ENCODE results near the gene BRD1. TPM values are rescaled to one million over a fixed set of nuclear protein-coding genes. Genes with fewer than 3 reads are reported as not detected.
A peak's percentile ranks its signal among the peaks of the same experiment; 100 is the strongest.
"Not testable (repeated sequence)": the region's sequence is repeated elsewhere in the genome, so short reads cannot be mapped to it uniquely, and the experiment has no call there.

Gene BRD1
- total RNA-seq, 4 donors from 2014 or later = 15.6 to 25.2 (median 18.1) TPM

DNA sequence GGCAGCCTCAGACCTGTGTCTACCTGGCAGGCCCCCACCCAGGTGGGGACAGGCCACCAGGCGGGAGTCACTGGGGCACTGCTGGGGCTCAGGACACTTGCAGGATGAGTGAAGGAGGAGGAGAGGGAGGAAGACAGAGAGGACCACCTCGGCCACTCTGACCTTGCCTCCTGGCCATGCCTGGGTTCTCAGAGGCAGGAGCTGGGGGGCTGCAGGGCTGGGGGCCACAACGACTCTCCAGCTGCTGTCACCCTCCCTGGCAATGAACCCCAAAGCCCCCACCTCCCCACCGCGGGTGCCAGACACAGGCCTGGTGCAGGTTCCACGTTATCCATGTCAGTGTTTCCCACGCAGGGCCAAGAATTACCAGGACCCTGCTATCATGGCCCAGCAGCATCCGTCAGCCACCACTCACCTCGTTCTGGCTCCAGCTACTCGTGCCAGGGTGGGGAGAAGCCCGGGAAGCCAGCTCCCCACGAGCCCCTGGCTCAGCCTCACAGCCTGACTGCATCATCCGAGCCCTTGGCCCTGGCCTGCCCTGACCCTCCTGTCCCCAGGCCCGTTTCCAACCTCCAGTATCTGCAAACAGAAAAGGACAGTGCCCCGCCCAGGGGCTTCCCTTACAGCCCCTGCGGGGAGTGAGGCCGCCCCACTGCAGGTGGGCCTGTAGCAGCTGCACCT, 62.4 kb downstream of the BRD1 start:
- no peaks in the 10 kb centered on the region for H3K27me3 ChIP-seq
- intact Hi-C loops (cut with DNase I; ENCODE audit: low total_unique reads) (loop anchor here (5.0 kb wide), 1 partner anchor 212 kb away; no protein-coding TSS in a partner anchor), in situ Hi-C loops (cut with MboI; ENCODE audit: low sequenced_read_pairs in 4 of 4) (loop anchor here in 3 of 4 donors (25.0 kb wide), 1 partner anchor 272 kb away; no protein-coding TSS in a partner anchor)
- H3K4me1 ChIP-seq = peaks cover 0 to 12% of the 10 kb centered on the region in 2 donors
- no peak overlapping the region for H3K27ac ChIP-seq
- no peak for ATAC-seq
- no peak for TF ChIP-seq POLR2A (IDR thresholded peaks at IDR 0.05)
- TF ChIP-seq, protein P1, sequence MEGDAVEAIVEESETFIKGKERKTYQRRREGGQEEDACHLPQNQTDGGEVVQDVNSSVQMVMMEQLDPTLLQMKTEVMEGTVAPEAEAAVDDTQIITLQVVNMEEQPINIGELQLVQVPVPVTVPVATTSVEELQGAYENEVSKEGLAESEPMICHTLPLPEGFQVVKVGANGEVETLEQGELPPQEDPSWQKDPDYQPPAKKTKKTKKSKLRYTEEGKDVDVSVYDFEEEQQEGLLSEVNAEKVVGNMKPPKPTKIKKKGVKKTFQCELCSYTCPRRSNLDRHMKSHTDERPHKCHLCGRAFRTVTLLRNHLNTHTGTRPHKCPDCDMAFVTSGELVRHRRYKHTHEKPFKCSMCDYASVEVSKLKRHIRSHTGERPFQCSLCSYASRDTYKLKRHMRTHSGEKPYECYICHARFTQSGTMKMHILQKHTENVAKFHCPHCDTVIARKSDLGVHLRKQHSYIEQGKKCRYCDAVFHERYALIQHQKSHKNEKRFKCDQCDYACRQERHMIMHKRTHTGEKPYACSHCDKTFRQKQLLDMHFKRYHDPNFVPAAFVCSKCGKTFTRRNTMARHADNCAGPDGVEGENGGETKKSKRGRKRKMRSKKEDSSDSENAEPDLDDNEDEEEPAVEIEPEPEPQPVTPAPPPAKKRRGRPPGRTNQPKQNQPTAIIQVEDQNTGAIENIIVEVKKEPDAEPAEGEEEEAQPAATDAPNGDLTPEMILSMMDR (IDR thresholded peaks at IDR 0.05 in 4 of 5, conservative IDR thresholded peaks at IDR 0.05 in 1 of 5) = no peak
- DNase-seq = peak in 1 of 2 donors; percentile 8
- no peak overlapping the region for H3K4me3 ChIP-seq
- peaks cover 0 to 7% (median 3%) of the 10 kb centered on the region in 3 donors for H3K9me3 ChIP-seq
- H3K36me3 ChIP-seq = no peaks in the 10 kb centered on the region

DNA sequence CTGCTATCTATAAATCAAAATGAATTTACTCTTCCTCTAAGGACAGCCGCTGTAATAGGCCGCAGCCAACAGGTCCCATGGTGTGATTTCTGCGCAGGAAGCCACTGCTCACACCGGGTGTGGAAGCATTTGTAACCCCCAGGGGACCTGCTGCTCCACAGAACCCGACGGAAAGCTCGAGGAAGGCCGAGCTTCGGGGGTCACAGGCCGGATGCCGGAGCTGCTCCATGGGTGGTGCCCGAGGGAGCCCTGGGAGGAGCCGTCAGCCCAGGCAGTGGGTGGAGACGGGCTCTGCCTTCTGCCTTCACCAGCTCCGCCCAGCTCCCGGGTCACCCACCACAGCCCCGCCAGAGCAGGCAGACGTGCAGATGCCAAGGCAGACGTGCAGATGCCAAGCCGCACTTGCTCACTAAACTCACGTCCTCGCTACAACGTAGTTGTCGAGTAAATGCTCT, 63.5 kb downstream of the BRD1 start:
- H3K27me3 ChIP-seq = no peaks in the 10 kb centered on the region
- intact Hi-C loops (cut with DNase I; ENCODE audit: low total_unique reads) = no loop called here
- peaks cover 0 to 7% (median 3%) of the 10 kb centered on the region in 3 donors for H3K9me3 ChIP-seq
- TF ChIP-seq, protein P1 (IDR thresholded peaks at IDR 0.05 in 4 of 5, conservative IDR thresholded peaks at IDR 0.05 in 1 of 5) = no peak
- no peak for TF ChIP-seq POLR2A (IDR thresholded peaks at IDR 0.05)
- in situ Hi-C loops (cut with MboI; ENCODE audit: low sequenced_read_pairs in 4 of 4) = loop anchor here in 3 of 4 donors (25.0 kb wide), 1 partner anchor 273 kb away; no protein-coding TSS in a partner anchor
- no peak overlapping the region for H3K27ac ChIP-seq
- DNase-seq (peak in 1 of 2 donors; percentile 11), ATAC-seq (no peak)
- no peaks in the 10 kb centered on the region for H3K36me3 ChIP-seq
- no peak overlapping the region for H3K4me3 ChIP-seq
- H3K4me1 ChIP-seq = peaks cover 0 to 14% of the 10 kb centered on the region in 2 donors

DNA sequence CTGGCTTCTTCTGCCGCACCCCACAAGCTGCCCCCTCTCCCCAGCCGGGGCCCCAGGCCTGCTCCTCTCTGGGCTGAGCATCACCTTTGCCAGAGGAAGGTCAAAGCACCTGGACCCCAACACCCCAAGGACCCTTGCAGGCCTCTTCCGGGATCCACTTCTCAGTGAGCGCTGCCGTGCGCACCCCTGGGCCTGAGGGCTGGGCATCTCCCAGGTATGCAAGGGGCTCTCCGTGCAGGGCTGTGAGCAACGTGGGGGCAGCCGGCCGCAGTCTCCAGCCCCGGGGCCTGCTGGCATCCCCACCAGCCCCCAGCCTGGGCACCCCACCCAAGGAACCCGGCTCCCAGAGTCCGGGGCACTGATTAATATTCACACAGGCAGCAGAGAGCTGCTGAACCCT, 64.0 kb downstream of the BRD1 start:
- no peak for DNase-seq
- intact Hi-C loops (cut with DNase I; ENCODE audit: low total_unique reads) = no loop called here

DNA sequence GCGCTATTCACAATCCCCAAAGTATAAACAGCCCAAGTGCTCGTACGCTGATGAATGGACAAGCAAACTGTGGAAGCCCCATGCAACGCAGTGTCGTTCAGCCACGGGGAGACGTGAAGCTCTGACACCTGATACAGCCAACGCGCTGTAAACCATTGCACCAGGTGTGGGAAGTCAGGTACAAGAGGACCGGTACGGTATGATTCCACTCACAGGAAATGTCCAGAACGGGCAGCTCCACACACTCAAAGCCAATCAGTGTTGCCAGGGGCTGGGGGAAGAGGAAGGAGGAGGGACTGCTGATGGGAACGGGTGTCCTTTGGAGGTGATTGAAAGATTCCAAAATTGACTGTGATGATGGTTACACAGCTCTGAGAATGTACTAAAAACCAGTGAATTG, 64.5 kb downstream of the BRD1 start:
- in situ Hi-C loops (cut with MboI; ENCODE audit: low sequenced_read_pairs in 4 of 4) (loop anchor here in 3 of 4 donors (25.0 kb wide), 1 partner anchor 274 kb away; no protein-coding TSS in a partner anchor), intact Hi-C loops (cut with DNase I; ENCODE audit: low total_unique reads) (no loop called here)
- DNase-seq (no peak), ATAC-seq (no peak)
- Histone ChIP-seq H3K27ac (no peak overlapping the region), H3K4me1 (peaks cover 0 to 8% of the 10 kb centered on the region in 2 donors), H3K9me3 (peaks cover 0 to 7% (median 3%) of the 10 kb centered on the region in 3 donors), H3K36me3 (no peaks in the 10 kb centered on the region), H3K4me3 (no peak overlapping the region), H3K27me3 (no peaks in the 10 kb centered on the region)
- no peak for TF ChIP-seq POLR2A (IDR thresholded peaks at IDR 0.05)
- TF ChIP-seq, protein P1 (IDR thresholded peaks at IDR 0.05 in 4 of 5, conservative IDR thresholded peaks at IDR 0.05 in 1 of 5) = no peak

More for the DNA sequence above, 64.0 kb downstream of the BRD1 start:
- no peaks in the 10 kb centered on the region for H3K27me3 ChIP-seq
- H3K4me1 ChIP-seq = peaks cover 0 to 10% of the 10 kb centered on the region in 2 donors
- peaks cover 0 to 7% (median 3%) of the 10 kb centered on the region in 3 donors for H3K9me3 ChIP-seq
- no peak for TF ChIP-seq POLR2A (IDR thresholded peaks at IDR 0.05)
- TF ChIP-seq, protein P1 (IDR thresholded peaks at IDR 0.05 in 4 of 5, conservative IDR thresholded peaks at IDR 0.05 in 1 of 5) = no peak
- no peak overlapping the region for H3K4me3 ChIP-seq
- no peaks in the 10 kb centered on the region for H3K36me3 ChIP-seq
- no peak for ATAC-seq
- in situ Hi-C loops (cut with MboI; ENCODE audit: low sequenced_read_pairs in 4 of 4) = loop anchor here in 3 of 4 donors (25.0 kb wide), 1 partner anchor 274 kb away; no protein-coding TSS in a partner anchor
- no peak overlapping the region for H3K27ac ChIP-seq

DNA sequence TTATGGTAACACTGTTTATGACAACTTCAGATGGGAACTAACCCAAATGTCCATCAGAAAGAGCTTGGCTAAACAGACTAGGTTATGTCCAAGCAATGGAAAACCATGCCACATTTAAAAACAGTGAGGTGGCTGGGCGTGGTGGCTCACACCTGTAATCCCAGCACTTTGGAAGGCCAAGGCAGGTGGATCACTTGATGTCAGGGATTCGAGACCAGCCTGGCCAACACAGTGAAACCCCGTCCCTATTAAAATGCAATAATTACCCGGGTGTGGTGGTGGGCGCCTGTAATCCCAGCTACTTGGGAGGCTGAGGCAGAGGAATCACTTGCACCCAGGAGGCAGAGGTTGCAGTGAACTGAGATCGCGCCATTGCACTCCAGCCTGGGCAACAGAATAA, 65.1 kb downstream of the BRD1 start:
- H3K4me3 ChIP-seq; H3K27ac ChIP-seq; H3K4me1 ChIP-seq; H3K9me3 ChIP-seq; intact Hi-C loops (cut with DNase I; ENCODE audit: low total_unique reads); H3K27me3 ChIP-seq; ATAC-seq; H3K36me3 ChIP-seq: not testable (repeated sequence)
- in situ Hi-C loops (cut with MboI; ENCODE audit: low sequenced_read_pairs in 4 of 4) = loop anchor here in 3 of 4 donors (25.0 kb wide), 1 partner anchor 275 kb away; no protein-coding TSS in a partner anchor
- DNase-seq = peak in 1 of 2 donors; percentile 7

Data from gastrocnemius medialis (tissue), 4 donors.